Muscle layer of duodenum (tissue), 2 donors: ENCODE results near the gene ABCD1.

ENCODE experiments used
- H3K27ac ChIP-seq: one replicate; pipeline ENCODE4 v1.7.0; 2013; ENCODE audit warnings: mild to moderate bottlenecking, low read length
- H3K27me3 ChIP-seq: one replicate; pipeline ENCODE4 v1.7.0; 2013; ENCODE audit warnings: low read depth, mild to moderate bottlenecking, control low read depth, low read length
- H3K36me3 ChIP-seq, 2 donors: one replicate each; pipeline ENCODE4 v1.7.0; 2013; ENCODE audit warnings: low read length in 2 of 2, control low read depth in 1 of 2, mild to moderate bottlenecking in 1 of 2; ENCODE audit not compliant: insufficient read depth in 2 of 2, control insufficient read depth in 1 of 2
- H3K4me1 ChIP-seq, 2 donors: one replicate each; pipeline ENCODE4 v1.7.0; 2013; ENCODE audit warnings: low read length in 2 of 2, mild to moderate bottlenecking in 2 of 2, control low read depth in 1 of 2, moderate library complexity in 1 of 2; ENCODE audit not compliant: insufficient read depth in 2 of 2, control insufficient read depth in 1 of 2
- H3K4me3 ChIP-seq, 2 donors: one replicate each; pipeline ENCODE4 v1.7.0; 2013; ENCODE audit warnings: low read length in 2 of 2, low read depth in 1 of 2, mild to moderate bottlenecking in 1 of 2
- H3K9me3 ChIP-seq, 2 donors: one replicate each; pipeline ENCODE4 v1.7.0; 2013; ENCODE audit warnings: low read length in 2 of 2, control low read depth in 1 of 2, mild to moderate bottlenecking in 1 of 2; ENCODE audit not compliant: control insufficient read depth in 1 of 2
- donor health status: healthy.

The ABCD1 gene

DNA sequence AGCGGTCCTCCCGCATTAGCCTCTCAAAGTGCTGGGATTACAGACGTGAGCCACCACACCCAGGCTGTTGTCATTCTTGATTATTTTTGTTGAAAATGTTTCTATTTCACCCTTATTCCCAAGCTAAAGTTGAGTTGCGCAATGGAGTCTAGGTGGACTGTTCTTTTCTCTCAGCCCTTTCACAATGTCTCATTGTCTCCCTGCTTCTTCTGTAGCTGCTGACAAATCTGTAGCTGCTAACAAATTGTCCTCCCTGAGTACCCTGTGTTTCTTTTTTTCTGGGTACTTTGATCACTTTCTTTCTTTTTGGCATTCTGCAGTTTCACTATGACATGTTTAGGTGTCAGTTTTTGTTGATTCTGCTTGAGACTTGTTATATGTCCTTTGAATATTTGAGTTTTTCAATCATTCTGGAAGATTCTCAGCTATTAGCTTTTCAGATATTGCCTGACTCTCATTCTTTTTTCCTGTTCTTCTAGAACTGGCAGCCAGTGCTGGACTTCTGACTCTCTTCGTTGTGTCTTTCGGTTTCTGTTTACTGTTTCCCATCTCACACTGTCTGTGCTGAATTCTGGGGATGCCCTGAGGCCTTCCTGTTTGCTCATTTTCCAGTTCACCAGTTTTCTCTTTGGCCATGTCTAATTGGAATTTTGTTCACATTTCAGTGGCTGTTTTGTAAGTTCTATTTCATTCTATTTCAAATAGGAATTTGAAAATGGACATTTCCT is 6.6 kb downstream of the ABCD1 start:
- Histone ChIP-seq H3K27me3 (no peaks in the 10 kb centered on the region), H3K36me3 (peaks cover 0 to 4% of the 10 kb centered on the region in 2 donors), H3K4me1 (peaks cover 6 to 27% of the 10 kb centered on the region in 2 donors), H3K27ac (no peak overlapping the region), H3K9me3 (no peaks in the 10 kb centered on the region), H3K4me3 (no peak overlapping the region)

DNA sequence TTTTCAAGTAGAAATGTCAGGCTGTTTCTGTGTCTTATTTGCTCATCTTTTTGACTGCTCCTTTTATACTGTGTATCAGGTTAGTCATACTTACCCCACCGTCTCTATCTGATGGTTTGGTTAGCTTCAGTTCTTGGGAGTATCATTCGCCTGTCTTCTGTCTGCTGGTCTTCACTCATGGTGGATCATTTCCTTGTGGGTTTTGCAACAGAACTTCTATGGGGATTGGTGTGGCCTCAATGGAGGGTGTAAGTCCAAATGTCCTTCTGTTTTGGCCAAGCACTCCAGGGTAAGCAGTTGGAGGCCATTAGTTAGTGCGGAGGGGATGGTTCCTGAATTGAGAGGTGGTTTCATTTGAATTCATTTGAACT is 7.2 kb downstream of the ABCD1 start:
- Histone ChIP-seq H3K27ac (no peak overlapping the region), H3K27me3 (no peaks in the 10 kb centered on the region), H3K36me3 (peaks cover 0 to 9% of the 10 kb centered on the region in 2 donors), H3K4me3 (no peak overlapping the region), H3K4me1 (peaks cover 6 to 21% of the 10 kb centered on the region in 2 donors), H3K9me3 (no peaks in the 10 kb centered on the region)

DNA sequence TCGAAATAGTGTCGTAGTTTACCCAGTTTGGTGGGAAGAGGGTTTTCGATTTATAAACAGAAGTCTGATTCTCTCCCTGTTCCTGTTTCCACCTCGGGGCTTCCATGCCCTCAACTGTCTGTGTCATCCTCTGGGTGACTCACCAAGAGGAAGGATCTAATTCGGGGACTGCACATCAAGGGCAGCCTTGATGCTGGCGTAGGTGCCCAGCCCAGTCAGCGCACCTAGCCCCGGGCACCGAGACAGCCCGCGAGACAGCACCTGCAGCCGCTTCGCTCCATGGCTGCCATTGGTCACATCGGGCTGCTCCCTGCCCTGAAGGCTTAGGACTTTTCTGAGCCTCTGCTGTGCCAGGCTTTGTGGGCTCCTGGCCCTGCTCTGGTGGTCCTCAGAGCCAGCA is 7.7 kb downstream of the ABCD1 start:
- peaks cover 0 to 9% of the 10 kb centered on the region in 2 donors for H3K36me3 ChIP-seq
- no peak overlapping the region for H3K4me3 ChIP-seq
- no peak overlapping the region for H3K27ac ChIP-seq
- H3K4me1 ChIP-seq: peaks cover 3 to 15% of the 10 kb centered on the region in 2 donors
- H3K27me3 ChIP-seq: no peaks in the 10 kb centered on the region
- no peaks in the 10 kb centered on the region for H3K9me3 ChIP-seq

DNA sequence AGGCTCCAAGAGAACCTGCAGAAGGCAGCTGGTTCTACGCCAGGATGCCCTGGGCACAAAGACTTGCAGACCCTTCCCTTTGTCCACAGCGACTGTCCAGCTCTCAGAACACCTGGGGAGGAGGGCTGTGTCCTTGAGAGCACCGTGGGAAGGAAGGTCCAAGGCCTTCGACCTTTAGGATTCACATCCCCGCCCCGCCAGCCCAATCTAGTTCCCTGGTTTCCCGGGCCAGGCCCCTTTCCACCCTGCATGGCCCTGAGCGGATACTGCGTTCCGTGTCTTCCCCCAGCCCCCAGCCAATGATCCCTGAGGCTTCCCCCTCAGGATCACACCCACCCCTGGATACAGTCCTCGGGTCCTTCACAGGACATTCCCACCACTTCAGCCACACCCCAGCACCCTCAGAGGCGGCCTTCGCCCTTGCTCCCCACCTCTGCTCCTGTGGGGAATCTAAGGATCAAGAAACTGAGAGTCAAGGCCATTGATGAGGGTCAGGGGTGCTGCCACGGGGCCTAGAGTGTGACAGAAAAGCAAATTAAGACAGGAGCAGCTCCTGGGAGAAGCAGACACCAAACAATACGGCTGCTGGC is 9.1 kb downstream of the ABCD1 start:
- no peak overlapping the region for H3K27ac ChIP-seq
- no peak overlapping the region for H3K4me3 ChIP-seq
- H3K27me3 ChIP-seq: no peaks in the 10 kb centered on the region
- peaks cover 0 to 3% of the 10 kb centered on the region in 2 donors for H3K4me1 ChIP-seq
- H3K9me3 ChIP-seq: no peaks in the 10 kb centered on the region
- peaks cover 0 to 9% of the 10 kb centered on the region in 2 donors for H3K36me3 ChIP-seq

DNA sequence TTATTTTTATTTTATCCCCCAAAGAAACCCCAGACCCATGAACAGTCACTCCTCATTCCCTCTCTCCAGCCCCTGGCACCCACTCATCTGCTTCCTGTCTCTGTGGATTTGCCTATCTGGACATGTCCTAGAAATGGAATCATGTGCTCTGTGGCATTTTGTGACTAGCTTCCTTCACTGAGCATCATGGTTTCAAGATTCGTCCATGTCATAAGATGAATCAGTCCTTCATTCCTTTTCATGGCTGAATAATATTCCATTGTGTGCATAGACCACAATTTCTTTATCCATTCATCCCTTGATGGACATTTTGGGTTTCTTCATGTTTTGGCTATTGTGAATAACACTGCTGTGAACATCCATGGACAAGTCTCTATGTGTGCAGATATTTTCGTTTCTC is 10.2 kb downstream of the ABCD1 start:
- Histone ChIP-seq H3K27ac (no peak overlapping the region), H3K27me3 (no peaks in the 10 kb centered on the region)

DNA sequence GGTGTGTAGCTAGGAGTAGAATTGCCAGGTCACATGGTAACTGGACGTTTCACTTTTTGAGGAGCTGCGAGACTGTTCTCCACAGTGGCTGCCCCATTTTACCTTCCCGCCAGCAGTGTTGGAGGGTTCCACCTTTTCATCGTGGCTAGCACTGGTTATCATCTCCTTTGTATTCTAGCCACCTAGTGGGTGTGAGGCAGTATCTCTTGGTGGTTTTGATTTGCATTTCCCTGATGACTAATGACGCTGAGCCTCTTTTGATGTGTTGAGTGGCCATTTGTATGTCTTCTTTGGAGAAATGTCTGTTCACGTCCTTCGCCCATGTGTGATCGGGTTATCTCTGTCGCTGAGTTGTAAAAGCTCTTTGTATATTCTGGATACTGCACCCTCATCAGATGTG is 10.6 kb downstream of the ABCD1 start:
- Histone ChIP-seq H3K4me3 (no peak overlapping the region), H3K27me3 (no peaks in the 10 kb centered on the region)

More for the DNA sequence above, 10.2 kb downstream of the ABCD1 start:
- Histone ChIP-seq H3K9me3 (no peaks in the 10 kb centered on the region), H3K4me1 (no peaks in the 10 kb centered on the region), H3K36me3 (peaks cover 0 to 9% of the 10 kb centered on the region in 2 donors), H3K4me3 (no peak overlapping the region)

DNA sequence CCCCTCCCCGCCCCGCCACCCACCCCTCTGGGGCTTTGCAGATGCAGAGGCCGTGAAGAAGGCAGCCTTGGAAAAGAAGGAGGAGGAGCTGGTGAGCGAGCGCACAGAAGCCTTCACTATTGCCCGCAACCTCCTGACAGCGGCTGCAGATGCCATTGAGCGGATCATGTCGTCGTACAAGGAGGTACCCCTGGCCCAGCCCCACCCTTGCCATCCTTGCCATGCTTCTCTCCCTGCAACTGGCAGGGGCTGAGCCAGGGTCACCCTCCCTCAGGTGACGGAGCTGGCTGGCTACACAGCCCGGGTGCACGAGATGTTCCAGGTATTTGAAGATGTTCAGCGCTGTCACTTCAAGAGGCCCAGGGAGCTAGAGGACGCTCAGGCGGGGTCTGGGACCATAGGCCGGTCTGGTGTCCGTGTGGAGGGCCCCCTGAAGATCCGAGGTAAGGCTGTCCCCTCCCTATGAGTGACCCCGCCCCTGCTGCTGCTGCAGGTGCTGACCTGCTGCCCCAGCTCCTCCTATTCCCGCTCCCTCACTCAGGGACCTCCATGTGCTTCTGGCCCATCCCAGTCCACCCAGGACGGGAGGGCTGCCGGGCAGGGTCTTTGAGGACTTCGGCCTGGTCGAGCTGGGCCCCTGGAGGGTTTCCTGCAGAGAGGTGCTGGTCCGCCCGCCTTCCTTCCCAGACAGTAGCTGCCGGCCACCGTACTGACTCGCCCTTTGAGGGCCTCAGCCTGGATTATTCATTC is 11.6 kb downstream of the ABCD1 start:
- H3K4me1 ChIP-seq: no peaks in the 10 kb centered on the region
- H3K27me3 ChIP-seq: no peaks in the 10 kb centered on the region
- H3K36me3 ChIP-seq: peaks cover 0 to 9% of the 10 kb centered on the region in 2 donors
- H3K4me3 ChIP-seq: no peak overlapping the region
- H3K27ac ChIP-seq: no peak overlapping the region
- no peaks in the 10 kb centered on the region for H3K9me3 ChIP-seq

More for the DNA sequence above, 10.6 kb downstream of the ABCD1 start:
- Histone ChIP-seq H3K27ac (no peak overlapping the region), H3K36me3 (peaks cover 0 to 9% of the 10 kb centered on the region in 2 donors), H3K4me1 (no peaks in the 10 kb centered on the region), H3K9me3 (no peaks in the 10 kb centered on the region)

DNA sequence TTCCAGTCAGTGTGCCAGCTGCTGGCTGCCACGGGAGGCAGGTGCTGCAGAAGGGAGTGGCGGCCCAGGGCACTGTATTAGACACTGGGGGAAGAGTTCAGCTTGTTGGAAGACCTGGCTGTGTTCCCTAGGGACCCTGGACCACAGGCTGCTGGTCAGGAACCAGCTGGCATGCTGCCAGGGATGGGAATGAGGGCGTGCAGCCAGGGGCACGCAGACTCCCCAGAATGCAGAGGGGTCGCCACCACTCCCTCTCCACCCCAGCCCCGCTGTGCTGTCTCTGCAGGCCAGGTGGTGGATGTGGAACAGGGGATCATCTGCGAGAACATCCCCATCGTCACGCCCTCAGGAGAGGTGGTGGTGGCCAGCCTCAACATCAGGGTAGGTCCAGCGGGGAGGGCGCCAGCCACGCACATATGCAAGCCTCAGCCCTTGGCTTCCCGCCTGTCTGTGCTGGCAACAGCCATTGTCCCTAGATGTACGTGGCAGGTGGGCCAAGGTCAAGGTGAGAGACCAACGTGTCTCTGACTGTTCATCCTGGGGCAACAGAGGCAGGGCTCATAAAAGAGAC is 12.3 kb downstream of the ABCD1 start:
- Histone ChIP-seq H3K36me3 (peaks cover 0 to 6% of the 10 kb centered on the region in 2 donors), H3K4me3 (no peak overlapping the region), H3K9me3 (no peaks in the 10 kb centered on the region), H3K27me3 (no peaks in the 10 kb centered on the region), H3K4me1 (no peaks in the 10 kb centered on the region), H3K27ac (no peak overlapping the region)

DNA sequence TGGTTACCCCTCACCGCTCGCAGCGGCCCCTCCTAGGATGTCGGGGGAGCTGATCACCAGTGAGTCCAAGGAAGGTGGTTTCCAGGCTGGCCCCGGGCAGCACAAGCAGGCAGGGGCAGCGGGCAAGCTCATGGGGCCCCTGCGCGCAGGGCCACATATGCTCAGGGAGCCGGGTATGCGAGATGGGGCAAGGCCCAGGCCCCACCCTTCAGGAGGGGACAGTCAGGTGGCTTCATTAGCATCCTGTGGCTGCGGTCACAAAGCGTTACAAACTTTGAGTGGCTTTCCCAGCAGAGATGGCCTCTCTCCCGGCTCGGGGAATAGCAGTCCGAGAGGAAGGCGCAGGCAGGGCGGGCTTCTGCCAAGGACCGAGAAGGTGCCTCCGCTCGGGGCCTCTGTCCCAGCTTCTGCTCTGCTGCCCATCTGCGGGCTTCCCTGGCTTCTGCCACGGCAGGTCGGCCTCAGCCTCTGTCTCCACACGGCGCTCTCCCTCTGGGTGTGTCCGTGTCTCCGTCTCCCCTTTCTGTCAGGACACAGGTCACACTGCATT is 13.5 kb downstream of the ABCD1 start:
- Histone ChIP-seq H3K4me3 (no peak overlapping the region), H3K27ac (no peak overlapping the region), H3K27me3 (no peaks in the 10 kb centered on the region), H3K9me3 (no peaks in the 10 kb centered on the region), H3K4me1 (no peaks in the 10 kb centered on the region), H3K36me3 (peaks cover 0 to 6% of the 10 kb centered on the region in 2 donors)

DNA sequence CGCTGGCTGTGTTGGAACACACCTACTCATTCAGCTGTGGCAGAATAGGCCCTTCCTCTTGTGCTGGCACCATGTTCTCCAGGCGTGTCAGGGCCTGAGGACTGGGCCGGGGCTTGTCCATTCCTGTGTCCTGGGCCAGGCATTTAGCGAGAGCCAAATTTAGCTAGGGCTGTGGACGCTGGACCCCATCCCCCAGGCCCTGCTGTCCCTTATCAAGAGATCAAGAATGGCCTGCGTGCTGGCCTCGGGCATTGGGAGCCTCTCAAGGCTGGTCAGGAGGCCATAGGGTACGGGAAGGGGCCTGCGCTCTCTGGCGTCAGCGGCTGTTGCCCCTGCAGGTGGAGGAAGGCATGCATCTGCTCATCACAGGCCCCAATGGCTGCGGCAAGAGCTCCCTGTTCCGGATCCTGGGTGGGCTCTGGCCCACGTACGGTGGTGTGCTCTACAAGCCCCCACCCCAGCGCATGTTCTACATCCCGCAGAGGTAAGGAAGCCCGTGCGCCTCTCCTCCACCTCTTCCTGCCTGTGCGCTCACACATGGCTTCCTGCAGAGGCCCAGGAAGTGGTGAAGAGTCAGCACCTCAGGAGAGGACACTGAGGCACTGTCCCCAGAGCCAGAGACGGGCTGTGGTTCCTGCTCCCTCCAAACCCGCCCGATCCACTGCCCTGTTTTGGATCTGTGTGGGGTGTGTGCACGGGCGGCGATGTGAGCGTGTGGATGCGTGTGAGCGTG is 15.3 kb downstream of the ABCD1 start:
- no peaks in the 10 kb centered on the region for H3K27me3 ChIP-seq
- no peaks in the 10 kb centered on the region for H3K4me1 ChIP-seq
- no peak overlapping the region for H3K27ac ChIP-seq
- no peak overlapping the region for H3K4me3 ChIP-seq
- peaks cover 0 to 6% of the 10 kb centered on the region in 2 donors for H3K36me3 ChIP-seq
- H3K9me3 ChIP-seq: no peaks in the 10 kb centered on the region
